ENCODE results near the gene CARD10.

- TF ChIP-seq ZNF384 (IDR thresholded peaks at IDR 0.05) (no peak), BHLHE40 (IDR thresholded peaks at IDR 0.05; ENCODE audit: borderline replicate concordance) (no peak), FOXM1 (IDR thresholded peaks at IDR 0.05; ENCODE audit: borderline replicate concordance) (no peak), ARNT (IDR thresholded peaks at IDR 0.05) (no peak)
Observed at GRCh38 chr22:37516456-37516855, 2.8 kb downstream of the CARD10 start.
